ENCODE results near the gene GALNT2.

GALNT2 gene

DNA sequence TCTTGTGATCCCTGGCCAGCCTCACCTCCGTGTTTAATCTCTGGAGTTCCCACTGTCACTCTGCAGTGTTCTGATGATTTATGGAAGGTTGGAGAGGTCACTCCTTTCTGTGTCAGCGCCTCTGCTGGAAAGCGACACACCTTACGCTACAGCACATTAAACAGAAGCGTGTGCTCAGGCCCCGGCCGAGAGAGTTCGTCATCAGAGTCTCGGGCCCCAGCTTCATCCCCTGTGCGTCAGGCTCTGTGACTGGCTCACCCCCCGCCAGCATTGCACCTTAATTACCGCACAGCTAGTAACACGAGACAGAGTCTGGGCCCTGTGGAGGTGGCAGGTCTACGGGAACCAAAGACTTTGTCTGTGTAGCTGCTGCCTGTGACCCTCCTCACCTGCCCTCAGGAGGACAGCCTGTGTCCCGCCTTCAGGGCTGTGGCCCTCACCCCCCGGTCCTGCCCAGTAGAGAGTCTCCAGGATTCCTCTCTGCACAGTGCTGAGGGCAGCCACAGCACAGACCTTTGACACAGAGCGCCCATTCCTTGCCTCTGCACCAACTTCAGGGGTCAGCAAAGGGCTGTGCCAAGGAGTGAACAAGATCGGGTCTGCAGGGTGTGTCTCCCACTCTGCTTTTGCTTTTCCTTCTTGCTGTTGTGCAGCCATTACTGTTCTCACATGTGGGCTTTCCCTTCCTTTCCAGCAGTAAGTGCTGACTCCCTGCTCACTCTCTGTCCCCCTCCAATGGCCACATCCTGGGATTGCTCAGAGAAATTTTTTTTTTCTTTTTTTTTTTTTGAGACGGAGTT is 201.5 kb downstream of the GALNT2 start:
- no peak for DNase-seq

DNA sequence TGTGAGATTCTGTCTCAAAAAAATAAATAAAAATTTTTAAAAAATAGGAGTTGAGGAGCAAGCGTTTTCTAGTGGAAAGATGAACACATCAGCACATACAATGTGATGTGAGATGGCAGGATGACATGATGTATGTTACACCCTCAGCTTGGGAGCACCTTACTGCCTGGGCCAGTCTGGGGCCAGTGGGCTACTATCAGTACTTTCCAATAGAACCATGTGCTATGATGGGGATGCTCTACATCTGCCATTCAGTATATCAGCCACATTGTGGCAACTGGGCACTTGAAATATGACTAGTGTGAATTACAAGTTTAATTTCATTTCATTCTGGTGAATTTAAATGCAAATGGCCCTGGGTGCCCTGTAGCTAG is 203.1 kb downstream of the GALNT2 start:
- peak; percentile 9 for DNase-seq

DNA sequence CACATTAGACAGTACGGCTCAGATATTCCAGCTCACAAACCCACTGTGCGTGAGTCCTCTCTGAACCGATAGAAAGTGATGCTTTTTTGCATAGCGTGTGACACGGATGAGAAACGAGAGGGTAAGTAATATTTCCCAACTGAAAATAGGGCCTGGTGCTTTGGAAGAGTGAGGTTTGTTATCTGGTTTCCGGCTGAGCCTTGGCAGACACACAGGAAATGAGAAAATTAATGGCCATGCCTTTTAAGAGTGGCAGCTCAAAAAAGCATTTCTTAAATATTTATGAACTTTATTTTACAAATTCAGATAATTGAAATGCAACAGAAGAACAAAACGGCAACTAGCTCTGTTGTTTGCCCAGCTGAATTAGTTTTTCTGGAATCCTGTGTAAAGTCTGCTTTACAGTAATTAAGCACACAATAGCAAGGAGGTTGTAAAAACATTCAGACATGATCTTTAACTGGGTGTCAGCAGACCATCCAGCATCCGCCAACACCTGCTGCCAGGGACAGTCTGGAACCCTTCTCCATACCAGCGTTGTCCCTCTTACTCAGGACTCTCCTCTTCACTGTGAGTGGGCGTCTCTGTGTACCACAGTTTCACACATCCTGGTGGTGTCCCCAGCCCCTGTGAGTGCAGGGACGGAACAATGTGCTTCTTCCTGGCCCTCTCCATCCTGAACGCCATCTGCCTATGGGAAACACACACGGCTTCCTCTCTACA is 203.7 kb downstream of the GALNT2 start:
- peak; percentile 57 for DNase-seq

DNA sequence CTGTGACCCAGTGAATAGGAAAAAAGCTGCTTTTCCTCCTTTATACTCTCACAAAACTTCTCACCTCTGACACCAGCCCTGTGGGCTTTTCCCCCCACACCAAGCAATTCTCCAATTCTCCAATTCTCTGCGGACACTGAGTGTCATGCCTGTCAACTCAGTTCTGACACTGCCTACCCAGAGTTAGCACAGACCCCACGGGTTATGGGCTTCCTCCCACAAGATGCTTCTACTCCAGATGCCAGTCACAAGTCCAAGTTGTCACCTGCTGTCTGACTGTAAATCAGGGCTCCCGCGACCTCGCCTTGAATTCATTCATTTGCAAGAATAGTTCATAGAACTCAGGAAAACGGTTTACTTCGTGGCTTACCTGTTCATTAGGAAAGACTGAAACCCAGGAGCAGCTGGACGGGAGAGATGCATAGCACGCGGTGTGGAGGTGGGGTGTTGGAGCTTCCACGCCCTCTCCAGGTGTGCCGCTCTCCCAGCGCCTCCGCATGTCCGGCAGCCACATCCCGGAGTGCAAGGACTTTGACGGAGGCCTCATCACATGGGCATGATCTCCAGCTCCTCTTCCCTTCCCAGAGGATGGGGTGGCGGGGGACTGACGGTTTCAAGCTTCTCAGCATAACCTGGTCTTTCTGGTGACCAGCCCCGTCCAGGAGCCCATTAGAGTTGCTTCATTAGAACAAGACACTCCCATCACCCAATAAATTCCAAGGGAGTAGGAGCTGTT is 204.4 kb downstream of the GALNT2 start:
- no peak for DNase-seq

DNA sequence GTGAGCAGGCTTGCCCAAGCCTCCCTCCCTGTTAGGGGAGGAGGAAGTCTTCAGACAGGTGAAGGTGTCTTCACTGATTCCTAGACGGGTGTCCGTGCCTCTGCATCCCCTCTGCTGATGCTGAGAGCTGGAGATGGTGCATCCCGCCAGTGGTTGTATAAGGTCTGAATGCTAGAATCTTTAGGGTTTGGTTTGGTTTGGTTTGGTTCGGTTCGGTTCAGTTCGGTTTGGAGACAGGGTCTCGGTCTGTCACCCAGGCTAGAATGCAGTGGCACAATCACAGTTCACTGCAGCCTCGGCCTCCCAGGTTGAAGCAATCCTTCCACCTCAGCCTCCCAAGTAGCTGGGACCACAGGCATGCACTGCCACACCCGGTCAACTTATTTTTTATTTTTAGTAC is 205.5 kb downstream of the GALNT2 start:
- DNase-seq = no peak

DNA sequence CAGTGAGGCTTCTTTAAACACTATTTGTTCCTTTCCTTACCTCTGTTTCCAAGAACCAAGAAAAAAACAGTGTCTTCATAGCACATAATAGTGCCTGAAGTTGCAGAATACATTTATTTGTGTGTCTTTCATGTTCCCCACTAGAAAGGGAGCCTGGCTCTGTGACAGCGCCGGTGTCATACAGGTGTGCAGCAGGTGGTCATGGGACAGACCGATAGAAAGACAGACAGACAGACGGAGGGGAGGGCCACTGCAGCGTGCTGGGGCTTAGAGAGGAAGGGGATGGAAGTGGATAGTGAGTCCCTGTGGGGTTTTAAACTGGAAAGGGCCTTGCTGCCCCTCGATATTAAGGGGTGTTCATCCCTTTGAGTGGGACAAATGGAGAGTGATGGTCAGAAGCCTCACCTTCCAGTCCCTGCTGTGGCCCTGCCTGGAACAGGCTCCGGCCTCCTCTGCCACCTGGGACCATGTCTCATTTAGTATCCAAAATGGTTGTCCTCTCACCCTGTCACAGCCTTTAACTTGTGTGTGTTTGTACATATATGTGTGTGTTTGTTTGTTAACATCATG is 206.2 kb downstream of the GALNT2 start:
- no peak for DNase-seq

DNA sequence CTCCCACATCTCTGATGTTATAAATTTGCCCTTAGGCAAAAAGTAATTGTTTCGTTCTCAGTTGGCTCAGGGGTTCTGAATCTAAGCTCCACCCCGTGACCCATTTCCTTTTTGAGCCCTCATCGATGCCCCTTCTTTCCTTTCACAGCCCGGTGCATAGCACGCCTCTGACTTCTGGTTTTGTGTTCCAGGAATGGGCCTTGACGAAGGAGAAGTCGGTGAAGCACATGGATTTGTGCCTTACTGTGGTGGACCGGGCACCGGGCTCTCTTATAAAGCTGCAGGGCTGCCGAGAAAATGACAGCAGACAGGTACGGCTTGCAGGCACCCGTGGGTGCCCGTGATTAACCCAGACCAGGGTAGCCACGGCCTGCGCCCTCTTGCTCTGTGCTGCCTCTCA is 207.2 kb downstream of the GALNT2 start:
- no peak for DNase-seq

DNA sequence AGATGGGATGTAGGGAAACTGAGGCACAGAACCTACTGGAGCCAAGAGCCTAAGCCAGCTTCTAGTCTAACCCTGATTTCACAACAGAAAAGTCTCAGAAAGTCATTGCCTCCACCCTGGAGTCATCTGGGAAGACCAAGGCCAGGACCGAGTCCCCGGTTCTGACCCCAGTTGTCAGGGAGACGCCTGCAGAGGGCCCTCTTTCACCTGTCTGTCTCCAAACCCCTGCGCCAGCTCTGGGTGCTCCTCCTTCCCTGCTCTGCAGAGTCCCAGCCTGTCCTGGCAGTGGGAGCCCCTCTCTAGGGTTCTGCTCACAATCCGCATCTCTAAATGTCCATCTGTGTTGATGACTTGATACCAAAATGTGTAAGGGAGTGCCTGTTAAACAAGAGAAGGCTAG is 209.4 kb downstream of the GALNT2 start:
- no peak for DNase-seq

DNA sequence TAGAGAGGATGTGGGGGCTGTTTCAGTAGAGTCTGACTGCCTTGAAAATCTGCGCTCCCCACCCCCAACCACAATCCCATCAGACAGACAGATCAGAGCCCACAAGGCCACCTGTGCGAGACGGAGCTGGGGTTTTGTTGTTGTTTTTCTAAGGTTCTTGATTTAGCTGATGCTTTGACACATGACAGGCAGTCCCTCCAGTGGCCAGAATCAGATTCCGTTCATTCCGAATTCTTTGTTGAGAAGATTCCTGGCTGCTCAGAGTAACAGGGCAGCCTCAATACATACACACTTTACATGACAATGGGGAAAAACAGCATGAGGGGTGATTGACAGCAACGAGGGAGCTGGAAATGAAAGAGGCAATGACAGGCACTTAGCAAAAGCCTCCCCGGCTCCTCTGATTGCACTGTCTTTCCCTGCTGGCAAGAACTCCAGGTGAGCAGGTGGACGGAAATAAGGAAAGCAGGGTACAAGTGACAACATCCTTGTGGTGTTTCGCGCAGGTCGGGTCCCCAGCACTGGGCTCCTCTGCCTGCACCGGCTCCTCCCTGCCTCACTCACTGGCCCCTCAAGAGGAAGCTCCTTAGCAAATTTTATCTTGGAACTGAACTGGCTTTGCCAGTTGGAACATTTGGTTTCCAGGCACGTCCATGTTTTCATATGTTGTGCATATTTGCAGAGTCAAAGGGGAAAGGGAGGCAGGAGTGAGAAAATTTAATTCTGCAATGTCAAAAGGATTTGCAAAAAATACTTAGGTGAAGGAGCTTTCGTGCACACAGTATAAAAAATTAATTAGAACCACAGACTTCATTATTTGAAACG is 210.4 kb downstream of the GALNT2 start:
- no peak for DNase-seq

DNA sequence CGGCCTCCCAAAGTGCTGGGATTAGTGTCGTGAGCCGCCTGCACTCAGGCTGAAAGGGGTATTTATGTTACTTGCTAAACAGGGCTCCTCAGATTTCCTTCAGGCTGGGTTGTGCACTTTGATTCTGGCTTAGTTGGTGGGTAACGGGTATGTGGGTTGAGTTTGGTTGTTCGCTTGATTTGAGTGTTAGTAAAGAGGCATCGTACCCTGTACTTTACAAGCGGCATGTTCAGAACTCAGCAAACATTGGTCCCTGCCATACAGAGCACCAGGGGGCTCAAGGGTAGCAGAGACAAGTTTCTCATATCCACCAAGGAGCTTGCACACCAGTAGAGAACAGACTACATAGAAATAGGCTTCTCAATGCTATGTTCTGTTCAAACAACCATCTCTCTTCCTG is 211.3 kb downstream of the GALNT2 start:
- DNase-seq = no peak

DNA sequence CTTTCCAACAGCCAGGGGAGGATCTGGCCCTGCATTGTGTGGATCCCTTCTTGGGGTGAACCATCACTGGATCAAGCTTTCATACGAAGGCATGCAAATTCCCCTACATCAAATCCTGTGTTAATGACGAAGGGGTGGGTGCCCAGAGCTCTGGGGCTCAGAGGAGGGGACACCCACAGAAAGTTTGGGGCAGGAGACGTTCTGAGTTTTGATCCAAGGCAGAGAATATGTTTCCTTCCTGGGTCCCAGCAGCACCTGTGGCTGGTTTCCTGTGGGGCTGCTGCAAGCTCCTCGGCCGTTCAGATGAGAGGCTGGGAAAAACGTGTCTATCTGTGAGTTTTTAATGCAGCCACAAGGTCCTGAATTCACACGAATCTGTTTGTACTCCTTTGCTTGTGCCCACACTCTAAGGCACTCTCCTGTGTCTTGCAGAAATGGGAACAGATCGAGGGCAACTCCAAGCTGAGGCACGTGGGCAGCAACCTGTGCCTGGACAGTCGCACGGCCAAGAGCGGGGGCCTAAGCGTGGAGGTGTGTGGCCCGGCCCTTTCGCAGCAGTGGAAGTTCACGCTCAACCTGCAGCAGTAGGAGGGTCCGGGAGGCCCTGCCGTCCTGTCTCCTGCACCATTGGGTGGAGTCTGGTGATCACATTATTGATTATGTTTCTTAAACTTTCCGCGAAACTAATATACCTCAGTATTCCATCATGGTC is 212.0 kb downstream of the GALNT2 start:
- DNase-seq = no peak

DNA sequence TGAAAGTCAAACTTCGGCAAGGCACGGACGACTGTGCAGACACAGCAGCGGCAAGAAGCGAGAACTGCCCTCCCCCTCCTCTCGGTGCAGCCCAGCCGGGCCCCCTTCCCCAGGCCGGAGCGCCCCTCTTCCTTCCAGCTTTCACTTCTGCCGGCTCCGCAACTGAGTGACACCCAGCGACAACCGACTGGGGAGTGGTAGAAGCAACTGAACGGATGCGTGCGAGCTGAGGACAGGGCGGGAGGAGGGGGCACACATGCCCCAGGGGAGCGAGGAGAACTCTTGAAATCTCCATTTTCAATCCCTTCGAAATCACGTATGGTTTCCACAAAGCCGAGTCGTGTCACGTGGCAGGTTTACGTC is 212.5 kb downstream of the GALNT2 start:
- no peak for DNase-seq

DNA sequence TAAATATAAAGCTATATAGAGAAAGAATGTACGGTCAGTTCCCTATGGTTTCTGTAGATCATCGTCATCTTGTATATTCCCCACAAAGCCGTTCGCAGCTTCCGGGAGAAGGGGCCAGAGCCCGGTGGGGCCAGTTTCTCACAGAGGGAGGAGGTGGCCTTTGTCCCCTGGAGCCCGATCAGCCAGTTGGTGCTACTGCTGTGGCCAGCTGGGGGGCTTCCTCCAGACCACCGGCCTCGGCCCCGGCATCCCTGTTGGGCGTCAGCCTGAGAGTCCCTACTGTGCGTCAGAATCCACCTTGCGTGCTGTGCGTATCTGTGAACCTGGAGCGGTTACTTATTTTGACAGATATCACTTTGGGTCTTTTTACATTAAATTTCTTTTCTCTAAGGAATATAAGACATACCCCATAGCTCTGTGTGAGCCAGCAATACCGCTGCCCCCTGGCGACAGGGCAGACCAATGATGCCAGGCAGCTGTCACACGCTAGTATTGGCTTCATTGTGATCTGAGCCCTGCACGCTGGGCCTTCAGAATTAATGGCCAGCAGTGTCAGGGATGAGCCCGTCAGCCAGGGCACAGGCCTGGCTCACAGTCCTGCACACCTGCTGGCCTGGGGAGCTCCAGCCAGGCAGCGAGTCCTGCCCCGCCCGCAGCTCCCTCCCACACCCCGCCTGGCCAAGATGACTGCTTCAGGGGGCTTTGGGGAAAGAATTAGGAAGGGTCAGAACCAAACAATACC is 213.2 kb downstream of the GALNT2 start:
- DNase-seq = no peak

DNA sequence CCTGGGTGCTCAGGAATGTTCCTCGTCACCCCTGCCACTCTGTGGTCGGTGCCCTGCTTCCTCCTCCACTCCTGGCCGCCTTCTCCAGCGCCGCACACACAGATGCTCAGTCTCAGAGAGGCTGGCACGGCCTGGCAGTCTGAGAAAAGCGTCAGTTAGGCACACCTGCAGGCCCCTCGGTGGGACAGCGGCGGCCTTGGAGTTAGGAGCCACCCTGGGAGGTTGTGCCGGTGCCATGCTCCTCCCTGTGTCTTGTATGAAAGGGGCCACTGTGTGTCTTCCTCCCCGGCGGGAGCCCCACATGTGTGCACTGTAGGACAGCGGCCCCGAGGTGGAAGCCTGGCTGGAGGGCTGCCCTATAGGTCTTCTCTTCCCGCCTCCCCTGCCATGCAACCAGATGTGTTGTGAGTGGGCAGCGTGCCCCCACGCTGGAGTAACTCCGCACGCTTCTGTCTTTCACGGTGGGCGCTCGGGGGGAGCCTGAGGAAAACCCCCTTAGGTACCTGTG is 213.9 kb downstream of the GALNT2 start:
- no peak for DNase-seq

DNA sequence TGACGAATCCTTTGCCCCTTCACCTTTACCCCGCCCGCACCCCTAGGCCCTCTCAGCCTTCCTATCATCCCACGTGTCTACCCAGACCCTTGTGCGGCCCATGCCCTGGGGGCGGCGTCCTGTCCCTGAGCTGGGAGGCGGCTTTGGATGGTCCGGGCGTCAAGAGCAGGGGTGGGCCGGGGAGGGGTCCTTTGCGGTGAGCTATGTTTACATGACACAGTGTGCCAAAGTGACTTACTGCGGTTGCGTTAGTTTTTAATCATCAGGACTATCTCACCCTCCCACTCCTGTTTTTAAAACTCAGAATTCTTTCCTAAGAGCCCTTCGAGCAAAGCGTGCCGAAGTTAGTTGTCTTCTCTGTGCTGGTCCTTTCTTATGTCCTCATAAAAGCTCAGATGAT is 214.5 kb downstream of the GALNT2 start:
- DNase-seq = no peak

DNA sequence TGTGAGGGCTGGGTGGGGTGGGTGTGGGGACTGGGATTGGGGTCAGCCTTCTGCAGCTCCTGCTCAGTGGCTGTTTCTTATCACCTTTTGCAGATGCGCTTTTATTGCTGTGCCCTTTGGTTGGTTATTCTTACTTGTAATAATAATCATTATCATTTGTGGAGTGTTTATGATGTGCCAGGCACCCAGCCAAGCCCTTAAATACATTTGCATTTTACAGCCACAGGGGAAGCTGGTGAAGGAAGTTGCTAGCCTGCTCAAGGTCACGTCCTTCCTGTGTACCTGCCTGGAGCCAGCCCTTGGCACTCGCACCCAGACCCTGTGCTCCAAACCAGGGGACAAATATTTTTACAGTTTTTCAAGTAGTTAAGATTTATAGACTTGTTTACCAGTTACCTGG is 215.1 kb downstream of the GALNT2 start:
- no peak for DNase-seq

DNA sequence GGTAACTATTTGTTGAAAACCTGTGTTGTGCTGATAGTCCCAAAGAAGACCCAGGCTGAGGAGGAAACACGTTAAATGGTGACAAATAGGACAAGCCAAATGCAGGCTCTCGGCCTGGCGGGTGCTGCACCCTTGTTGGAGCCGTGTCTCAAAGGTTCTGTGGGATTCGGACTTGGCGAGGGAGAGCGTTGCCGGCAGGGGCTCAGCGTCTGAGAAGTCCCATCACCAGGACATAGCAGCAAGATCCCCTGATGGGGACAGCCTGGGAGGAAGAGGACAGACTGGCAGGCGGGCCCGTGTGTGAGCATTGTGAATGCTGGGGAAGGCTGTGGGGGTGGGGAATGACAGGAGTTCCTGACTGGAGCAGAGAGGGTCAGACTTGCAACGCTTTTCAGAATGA is 216.6 kb downstream of the GALNT2 start:
- DNase-seq = no peak

DNA sequence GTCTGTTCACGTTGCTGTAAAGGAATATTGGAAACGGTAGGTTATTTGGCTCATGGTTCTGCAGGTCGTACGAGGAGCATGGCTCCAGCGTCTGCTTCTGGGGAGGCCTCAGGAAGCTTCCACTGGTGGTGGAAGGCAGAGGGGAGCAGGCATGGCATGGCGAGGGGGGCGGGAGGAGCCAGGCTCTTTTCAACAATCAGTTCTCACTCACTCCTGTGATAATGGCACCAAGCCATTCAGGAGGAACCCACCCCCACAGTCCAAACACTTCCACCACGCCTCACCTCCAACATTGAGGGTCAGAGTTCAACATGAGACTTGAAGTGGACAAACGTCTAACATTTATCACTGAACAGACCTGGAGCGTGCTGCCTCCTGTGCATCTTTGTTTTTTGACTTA is 217.9 kb downstream of the GALNT2 start:
- no peak for DNase-seq

DNA sequence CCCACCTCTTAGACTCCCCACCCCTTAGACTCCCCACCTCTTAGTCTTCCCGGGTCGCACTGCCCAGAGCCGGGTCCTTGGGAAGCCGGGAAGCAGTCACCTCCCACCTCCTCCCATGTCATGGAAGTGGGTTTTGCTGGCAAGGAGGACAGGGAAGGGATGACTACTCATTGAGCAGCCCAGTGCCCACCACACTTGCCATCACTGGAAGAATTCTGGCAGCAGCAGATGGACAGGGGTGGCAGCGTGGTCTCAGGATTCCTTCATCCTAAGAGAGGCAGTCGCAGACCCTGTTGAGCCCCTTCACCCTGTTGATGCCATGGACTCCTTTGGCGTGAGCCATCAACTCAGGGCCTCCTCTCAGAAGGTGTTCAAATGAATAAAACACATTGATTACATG is 218.3 kb downstream of the GALNT2 start:
- no peak for DNase-seq

DNA sequence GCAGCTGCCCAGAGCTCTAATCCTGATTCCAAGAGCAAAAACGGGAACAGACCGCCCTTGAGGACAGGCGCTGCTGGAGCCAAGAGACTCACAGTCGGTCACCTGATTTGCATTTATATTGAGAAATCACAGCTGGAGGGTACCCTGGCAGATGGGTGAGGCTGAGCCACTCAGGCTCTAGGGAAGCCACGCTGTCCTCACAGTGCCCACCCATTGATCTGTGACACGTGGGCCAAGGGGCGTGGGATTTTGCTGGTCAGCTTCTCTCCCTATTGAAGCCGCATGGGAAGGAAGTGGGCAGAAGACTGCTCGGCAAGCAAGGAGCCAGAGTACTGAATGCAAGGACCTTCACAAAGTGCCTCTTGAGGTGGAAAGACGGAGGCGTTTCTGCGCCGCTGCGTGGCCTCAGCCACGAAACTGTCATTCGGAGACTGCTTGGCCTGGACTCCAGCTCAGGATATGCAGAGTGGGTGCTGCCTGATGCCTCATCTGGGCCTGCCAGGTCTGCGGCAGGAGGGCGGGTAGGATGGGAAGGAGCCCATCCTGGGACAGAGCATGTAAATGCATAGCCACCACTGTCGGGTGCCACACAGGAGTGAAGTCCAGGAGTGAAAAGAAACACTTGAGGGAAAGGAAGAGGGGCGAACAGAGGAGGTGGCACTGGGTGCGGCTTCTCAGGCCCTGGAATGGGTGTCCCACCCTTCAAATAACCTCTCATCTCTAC is 219.3 kb downstream of the GALNT2 start:
- no peak for DNase-seq

DNA sequence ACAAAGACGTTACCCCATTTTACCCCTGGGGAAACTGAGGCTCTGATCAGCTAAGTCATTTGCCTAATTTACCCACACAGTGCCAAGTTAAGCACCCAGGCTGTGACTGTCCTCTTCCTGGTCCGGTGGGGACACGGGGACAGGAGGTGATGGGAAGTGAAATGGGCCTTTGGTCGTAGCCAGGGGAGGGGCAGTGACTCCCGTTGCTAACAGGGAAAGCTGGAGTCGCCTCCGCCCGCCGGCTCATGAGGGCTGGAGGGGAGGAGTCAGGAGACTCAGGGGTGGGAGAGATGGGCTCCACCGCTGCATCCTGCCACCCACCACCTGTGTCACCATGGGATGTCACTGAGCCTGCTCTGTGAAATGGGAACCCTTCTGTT is 219.8 kb downstream of the GALNT2 start:
- no peak for DNase-seq

Measured in activated CD4-positive, alpha-beta T cell treated with anti-CD3 and anti-CD28 coated beads, Interleukin-2, Interleukin-6, amounts not matched to agents 100 ng/mL and 50 ng/mL, durations not matched to agents 16 hours and 8 hours (primary cell).